GM10266 (cell line): Measurements from ENCODE around the gene PRF1.
"Not testable (repeated sequence)": the region's sequence is repeated elsewhere in the genome, so short reads cannot be mapped to it uniquely, and the experiment has no call there.

Experiments
- DNase-seq: peaks from one replicate; pipeline ENCODE4 v3.0.0; 2012; ENCODE audit errors: extremely low spot score
- CTCF ChIP-seq: IDR thresholded peaks from 2 replicates; pipeline ENCODE4 v1.5.1; 2012; ENCODE audit warnings: mild to moderate bottlenecking, low read depth; ENCODE audit not compliant: control insufficient read depth, insufficient read depth; ENCODE audit errors: missing control alignments

The PRF1 gene

GRCh38 chr10:70615211-70615610 lies 12.7 kb upstream of the PRF1 start:
- no peak for DNase-seq
- TF ChIP-seq CTCF = no peak

- not testable (repeated sequence) for DNase-seq
These were observed 11.8 kb upstream of the PRF1 start for GRCh38 chr10:70614364-70614763.

- DNase-seq = no peak
- no peak for TF ChIP-seq CTCF
These were observed 11.4 kb upstream of the PRF1 start for GRCh38 chr10:70613941-70614340.

- no peak for TF ChIP-seq CTCF
- no peak for DNase-seq
These were observed 5.4 kb upstream of the PRF1 start for GRCh38 chr10:70607936-70608335.

- no peak for DNase-seq
- no peak for TF ChIP-seq CTCF
These were observed 2.6 kb upstream of the PRF1 start for GRCh38 chr10:70605161-70605560.

GRCh38 chr10:70604106-70604505 lies 1.6 kb upstream of the PRF1 start:
- TF ChIP-seq CTCF = no peak
- DNase-seq = no peak

- no peak for DNase-seq
- TF ChIP-seq CTCF = no peak
These were observed 884 bp upstream of the PRF1 start for GRCh38 chr10:70603449-70603801.

GRCh38 chr10:70601746-70602145 lies 795 bp downstream of the PRF1 start:
- no peak for TF ChIP-seq CTCF
- no peak for DNase-seq
